ENCODE data around the gene AIFM1. TPM values are rescaled to one million over a fixed set of nuclear protein-coding genes. Genes with fewer than 3 reads are reported as not detected.

AIFM1 gene
- total and polyA plus RNA-seq, 4 donors, result 19.0 to 33.7 (median 25.9) TPM

DNA sequence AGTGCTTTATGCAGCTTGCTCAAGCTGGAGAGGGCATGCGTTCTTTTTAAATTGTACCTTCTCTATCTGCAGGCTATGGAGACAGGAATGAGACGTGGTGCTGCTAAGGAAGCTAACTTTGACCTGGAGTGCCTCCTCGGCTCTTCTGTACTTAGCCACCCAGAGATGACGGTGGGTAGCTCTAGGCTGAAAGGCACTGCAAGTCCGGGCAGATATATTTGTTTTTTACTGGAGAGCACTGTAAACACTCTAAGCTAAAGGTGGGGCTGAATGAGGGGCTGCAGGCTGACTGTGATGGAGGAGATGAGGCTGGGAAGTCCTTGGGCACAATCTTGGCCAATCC lies 67.5 kb downstream of the AIFM1 start:
- no peak for DNase-seq (ENCODE audit: low read depth in 4 of 6, low spot score in 6 of 6)
- 60% methylated on average over 5 of the region's 5 CpGs for WGBS (ENCODE audit: insufficient coverage)
- no peak overlapping the region for H3K27ac ChIP-seq (ENCODE audit: low read depth, low read length)
- no peaks in the 10 kb centered on the region for H3K4me1 ChIP-seq (ENCODE audit: control insufficient read depth, insufficient read depth, low read length)
- H3K9me3 ChIP-seq (ENCODE audit: control insufficient read depth, insufficient read depth, low read length), result no peaks in the 10 kb centered on the region
- H3K36me3 ChIP-seq (ENCODE audit: control insufficient read depth, insufficient read depth, low read length), result no peaks in the 10 kb centered on the region
- no peaks in the 10 kb centered on the region for H3K27me3 ChIP-seq (ENCODE audit: control insufficient read depth, insufficient read depth, low read length)
- no peak overlapping the region for H3K4me3 ChIP-seq (ENCODE audit: low read depth, low read length)

DNA sequence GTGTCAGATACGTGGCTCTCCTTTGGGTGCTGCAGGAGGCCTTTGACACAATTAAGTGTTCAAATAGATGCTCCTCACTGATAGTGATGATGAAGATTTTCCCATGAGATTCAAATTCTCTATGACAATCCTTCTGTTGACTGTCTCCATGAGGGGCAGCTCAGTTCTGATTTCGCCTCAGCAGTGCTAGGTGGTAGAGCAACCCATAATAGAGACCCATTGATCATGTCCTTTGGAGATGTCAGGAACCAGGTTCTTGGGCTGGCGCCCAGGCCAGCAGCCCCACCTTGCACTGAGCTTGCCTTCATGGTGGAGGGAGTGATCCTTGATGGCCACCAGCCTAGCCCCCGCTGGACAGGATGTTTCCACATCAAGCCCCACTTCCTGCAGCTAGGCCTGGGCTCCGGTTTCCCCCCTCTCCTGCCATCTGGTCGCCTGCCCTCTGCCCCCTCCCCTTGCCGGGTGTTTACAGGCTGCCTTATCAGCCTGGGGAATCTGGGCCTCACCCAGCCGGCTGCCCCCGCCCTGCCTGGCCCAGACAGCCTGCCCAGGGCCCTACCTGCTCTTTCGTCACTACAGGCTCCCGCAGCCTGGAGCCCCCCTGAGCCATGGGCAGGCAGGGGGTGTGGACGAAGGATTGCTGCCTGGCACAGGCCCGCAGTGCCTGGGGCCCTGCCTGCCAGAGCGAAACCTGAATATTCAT lies 68.0 kb downstream of the AIFM1 start:
- no peak for DNase-seq (ENCODE audit: low read depth in 4 of 6, low spot score in 6 of 6)
- 54% methylated on average over 13 of the region's 14 CpGs for WGBS (ENCODE audit: insufficient coverage)
- Histone ChIP-seq H3K27ac (ENCODE audit: low read depth, low read length) (no peak overlapping the region), H3K27me3 (ENCODE audit: control insufficient read depth, insufficient read depth, low read length) (no peaks in the 10 kb centered on the region), H3K4me1 (ENCODE audit: control insufficient read depth, insufficient read depth, low read length) (no peaks in the 10 kb centered on the region), H3K4me3 (ENCODE audit: low read depth, low read length) (no peak overlapping the region), H3K36me3 (ENCODE audit: control insufficient read depth, insufficient read depth, low read length) (no peaks in the 10 kb centered on the region), H3K9me3 (ENCODE audit: control insufficient read depth, insufficient read depth, low read length) (no peaks in the 10 kb centered on the region)

DNA sequence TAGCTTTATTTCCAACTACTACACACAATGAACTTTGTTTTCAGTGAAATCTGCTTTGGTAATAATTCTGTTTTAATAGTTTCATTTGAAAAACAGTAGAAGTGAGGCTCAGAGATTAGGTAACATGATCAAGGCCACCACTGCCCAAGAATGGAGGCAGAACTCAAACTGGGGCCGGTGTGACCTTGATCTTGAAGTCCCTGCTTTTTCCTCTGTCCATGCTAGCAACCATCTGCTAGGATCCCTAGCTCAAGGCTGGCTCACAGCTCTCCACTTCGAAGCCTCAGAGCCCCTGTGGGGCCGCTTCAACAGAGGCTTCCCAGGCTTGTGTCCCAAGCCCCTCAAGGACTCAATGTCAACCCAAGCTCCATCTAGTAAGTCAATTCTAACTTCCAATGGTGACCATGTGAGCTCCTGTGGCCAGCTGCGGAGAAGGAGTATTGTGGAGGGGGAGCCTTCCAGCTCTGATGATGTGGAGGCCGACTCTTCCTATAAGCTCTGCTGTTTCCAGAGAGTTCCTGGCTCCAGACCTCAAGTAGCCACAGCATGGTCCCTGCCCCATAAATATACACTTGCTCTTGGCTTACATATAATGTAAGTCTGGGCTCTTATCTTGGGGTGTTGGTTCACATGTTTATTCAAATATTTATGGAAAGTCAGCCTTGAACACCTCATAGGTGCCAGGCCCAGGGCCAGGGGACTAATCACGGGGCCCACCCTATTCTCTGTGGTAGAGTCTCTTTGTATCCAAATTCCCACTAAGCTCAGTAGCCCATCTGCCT lies 70.2 kb downstream of the AIFM1 start:
- H3K36me3 ChIP-seq (ENCODE audit: control insufficient read depth, insufficient read depth, low read length), result no peaks in the 10 kb centered on the region

GRCh38 chrX:130094696-130095095 lies 70.9 kb downstream of the AIFM1 start:
- H3K27ac ChIP-seq (ENCODE audit: low read depth, low read length), result no peak overlapping the region
- no peaks in the 10 kb centered on the region for H3K27me3 ChIP-seq (ENCODE audit: control insufficient read depth, insufficient read depth, low read length)
- WGBS (ENCODE audit: insufficient coverage), result 77% methylated on average over 7 of the region's 8 CpGs
- no peak for DNase-seq (ENCODE audit: low read depth in 4 of 6, low spot score in 6 of 6)
- H3K4me1 ChIP-seq (ENCODE audit: control insufficient read depth, insufficient read depth, low read length), result no peaks in the 10 kb centered on the region
- H3K36me3 ChIP-seq (ENCODE audit: control insufficient read depth, insufficient read depth, low read length), result no peaks in the 10 kb centered on the region
- H3K9me3 ChIP-seq (ENCODE audit: control insufficient read depth, insufficient read depth, low read length), result no peaks in the 10 kb centered on the region
- H3K4me3 ChIP-seq (ENCODE audit: low read depth, low read length), result no peak overlapping the region

More for the DNA sequence above, 70.2 kb downstream of the AIFM1 start:
- WGBS (ENCODE audit: insufficient coverage), result 80% methylated on average over 4 of the region's 6 CpGs
- no peak for DNase-seq (ENCODE audit: low read depth in 4 of 6, low spot score in 6 of 6)
- Histone ChIP-seq H3K4me1 (ENCODE audit: control insufficient read depth, insufficient read depth, low read length) (no peaks in the 10 kb centered on the region), H3K9me3 (ENCODE audit: control insufficient read depth, insufficient read depth, low read length) (no peaks in the 10 kb centered on the region), H3K27me3 (ENCODE audit: control insufficient read depth, insufficient read depth, low read length) (no peaks in the 10 kb centered on the region), H3K27ac (ENCODE audit: low read depth, low read length) (no peak overlapping the region), H3K4me3 (ENCODE audit: low read depth, low read length) (no peak overlapping the region)

DNA sequence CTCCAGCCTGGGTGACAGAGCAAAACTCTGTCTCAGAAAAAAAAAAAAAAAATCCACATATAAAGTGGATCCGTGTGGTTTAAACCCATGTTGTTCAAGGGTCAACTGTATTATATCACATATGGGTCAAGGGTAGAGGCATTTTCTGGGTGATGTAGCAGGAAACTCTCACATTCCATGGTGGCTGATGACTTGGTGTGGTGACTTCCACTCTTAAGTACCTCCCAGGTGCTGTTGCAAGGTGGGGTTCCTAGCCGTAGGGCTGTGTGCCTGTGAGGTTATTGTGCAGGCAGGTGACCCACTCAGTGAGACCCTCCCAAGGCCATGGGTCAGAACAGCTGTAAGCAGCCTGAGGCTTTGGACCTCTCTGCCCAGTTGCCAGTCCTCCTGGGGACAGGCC lies 72.4 kb downstream of the AIFM1 start:
- H3K27ac ChIP-seq (ENCODE audit: low read depth, low read length), result no peak overlapping the region
- H3K9me3 ChIP-seq (ENCODE audit: control insufficient read depth, insufficient read depth, low read length), result no peaks in the 10 kb centered on the region
- no CpG with 5 or more reads among the region's 2 CpGs for WGBS (ENCODE audit: insufficient coverage)
- DNase-seq (ENCODE audit: low read depth in 4 of 6, low spot score in 6 of 6), result no peak
- no peaks in the 10 kb centered on the region for H3K27me3 ChIP-seq (ENCODE audit: control insufficient read depth, insufficient read depth, low read length)
- H3K4me1 ChIP-seq (ENCODE audit: control insufficient read depth, insufficient read depth, low read length), result no peaks in the 10 kb centered on the region
- no peak overlapping the region for H3K4me3 ChIP-seq (ENCODE audit: low read depth, low read length)
- no peaks in the 10 kb centered on the region for H3K36me3 ChIP-seq (ENCODE audit: control insufficient read depth, insufficient read depth, low read length)

DNA sequence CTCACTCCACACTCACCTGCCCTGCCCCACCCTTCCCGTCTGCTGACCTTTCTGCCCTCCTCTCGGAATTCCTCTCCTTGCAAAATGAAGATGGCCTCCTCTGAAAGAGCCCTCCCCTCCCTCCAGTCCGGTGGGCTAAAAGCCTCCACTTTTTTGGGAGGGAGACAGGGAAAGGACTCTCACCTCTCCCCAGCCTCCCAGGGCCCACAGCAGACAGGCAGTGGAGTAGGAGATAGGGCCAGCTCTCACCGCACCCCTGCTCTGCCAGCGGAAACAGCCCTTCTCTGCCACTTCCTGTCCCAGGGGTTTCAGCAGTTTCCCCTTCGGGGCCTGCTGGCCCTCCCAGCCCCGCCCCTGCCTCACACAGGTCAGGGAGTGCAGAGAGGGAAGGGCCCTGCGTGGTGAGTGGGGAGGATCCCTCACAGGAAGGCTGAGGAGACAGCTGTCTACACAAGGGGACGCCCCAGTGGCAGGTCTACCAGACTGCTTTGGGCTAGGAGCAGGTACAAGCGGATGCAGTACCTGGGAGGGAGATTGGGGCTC lies 73.6 kb downstream of the AIFM1 start:
- DNase-seq (ENCODE audit: low read depth in 4 of 6, low spot score in 6 of 6), result no peak
- no peaks in the 10 kb centered on the region for H3K9me3 ChIP-seq (ENCODE audit: control insufficient read depth, insufficient read depth, low read length)
- 60% methylated on average over 4 of the region's 10 CpGs for WGBS (ENCODE audit: insufficient coverage)
- H3K36me3 ChIP-seq (ENCODE audit: control insufficient read depth, insufficient read depth, low read length), result no peaks in the 10 kb centered on the region
- H3K4me3 ChIP-seq (ENCODE audit: low read depth, low read length), result no peak overlapping the region
- no peaks in the 10 kb centered on the region for H3K4me1 ChIP-seq (ENCODE audit: control insufficient read depth, insufficient read depth, low read length)
- no peaks in the 10 kb centered on the region for H3K27me3 ChIP-seq (ENCODE audit: control insufficient read depth, insufficient read depth, low read length)
- no peak overlapping the region for H3K27ac ChIP-seq (ENCODE audit: low read depth, low read length)

DNA sequence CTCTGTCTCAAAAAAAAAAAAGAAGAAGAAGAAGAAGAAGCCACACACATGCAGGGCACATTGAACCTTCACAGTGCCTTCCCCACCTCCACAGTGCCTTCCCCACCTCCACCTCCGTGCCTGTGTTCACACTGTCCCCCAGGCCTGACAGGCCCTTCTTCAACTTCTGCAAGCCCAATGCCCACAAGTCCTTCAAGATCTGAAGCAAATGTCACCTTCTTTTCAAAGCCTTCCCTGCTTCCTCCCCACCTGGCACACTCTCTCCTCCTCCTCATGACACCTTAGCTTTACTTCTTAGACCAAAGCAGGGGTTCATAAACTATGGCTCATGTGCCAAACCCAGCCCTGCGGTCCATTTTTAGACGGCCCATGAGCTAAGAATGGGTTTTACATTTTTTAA lies 75.3 kb downstream of the AIFM1 start:
- Histone ChIP-seq H3K4me3 (ENCODE audit: low read depth, low read length) (no peak overlapping the region), H3K9me3 (ENCODE audit: control insufficient read depth, insufficient read depth, low read length) (no peaks in the 10 kb centered on the region), H3K27ac (ENCODE audit: low read depth, low read length) (no peak overlapping the region), H3K36me3 (ENCODE audit: control insufficient read depth, insufficient read depth, low read length) (no peaks in the 10 kb centered on the region), H3K27me3 (ENCODE audit: control insufficient read depth, insufficient read depth, low read length) (no peaks in the 10 kb centered on the region), H3K4me1 (ENCODE audit: control insufficient read depth, insufficient read depth, low read length) (no peaks in the 10 kb centered on the region)
- no peak for DNase-seq (ENCODE audit: low read depth in 4 of 6, low spot score in 6 of 6)
- 100% methylated on average over 1 of the region's 3 CpGs for WGBS (ENCODE audit: insufficient coverage)

GRCh38 chrX:130086447-130087206 lies 79.0 kb downstream of the AIFM1 start:
- H3K27ac ChIP-seq (ENCODE audit: low read depth, low read length), result no peak overlapping the region
- no peak for DNase-seq (ENCODE audit: low read depth in 4 of 6, low spot score in 6 of 6)
- 60% methylated on average over 10 of the region's 13 CpGs for WGBS (ENCODE audit: insufficient coverage)
- H3K4me1 ChIP-seq (ENCODE audit: control insufficient read depth, insufficient read depth, low read length), result peaks cover 2% of the 10 kb centered on the region
- no peak overlapping the region for H3K4me3 ChIP-seq (ENCODE audit: low read depth, low read length)
- no peaks in the 10 kb centered on the region for H3K36me3 ChIP-seq (ENCODE audit: control insufficient read depth, insufficient read depth, low read length)
- H3K9me3 ChIP-seq (ENCODE audit: control insufficient read depth, insufficient read depth, low read length), result no peaks in the 10 kb centered on the region
- no peaks in the 10 kb centered on the region for H3K27me3 ChIP-seq (ENCODE audit: control insufficient read depth, insufficient read depth, low read length)

- DNase-seq (ENCODE audit: low read depth in 4 of 6, low spot score in 6 of 6), result no peak
- H3K27ac ChIP-seq (ENCODE audit: low read depth, low read length), result no peak overlapping the region
- no peak overlapping the region for H3K4me3 ChIP-seq (ENCODE audit: low read depth, low read length)
- H3K36me3 ChIP-seq (ENCODE audit: control insufficient read depth, insufficient read depth, low read length), result no peaks in the 10 kb centered on the region
- H3K9me3 ChIP-seq (ENCODE audit: control insufficient read depth, insufficient read depth, low read length), result no peaks in the 10 kb centered on the region
- H3K4me1 ChIP-seq (ENCODE audit: control insufficient read depth, insufficient read depth, low read length), result peaks cover 5% of the 10 kb centered on the region
- WGBS (ENCODE audit: insufficient coverage), result 69% methylated on average over 8 of the region's 11 CpGs
- H3K27me3 ChIP-seq (ENCODE audit: control insufficient read depth, insufficient read depth, low read length), result no peaks in the 10 kb centered on the region
Measured at GRCh38 chrX:130085551-130086446, 79.8 kb downstream of the AIFM1 start.
